Activated CD8-positive, alpha-beta memory T cell treated with anti-CD3 and anti-CD28 coated beads, Interleukin-2, amount 10 ng/mL, durations not matched to agents 7 days and 5 days (primary cell): ENCODE data around the gene RBBP4. TPM values are rescaled to one million over a fixed set of nuclear protein-coding genes. Genes with fewer than 3 reads are reported as not detected.

Experiments
- ATAC-seq: fragments of 150-1000 bp; cut with Tn5 transposase; one replicate; pipeline ENCODE4 v1.10.0; 2021; ENCODE audit warnings: moderate library complexity
- CTCF ChIA-PET: fragments of 350-600 bp; sonication (Branson Sonifier 250); formaldehyde crosslinking; loops from one replicate; lab custom pipeline; 2021; ENCODE audit warnings: antibody characterized with exemption; lab: Charles Lee
- DNase-seq: peaks from one replicate; pipeline ENCODE4 v3.0.0-alpha.2; 2020
- H3K27ac Mint-ChIP-seq: one replicate; pipeline ENCODE4 v1.8.0; 2021; ENCODE audit warnings: mild to moderate bottlenecking, mixed read lengths
- H3K27me3 Mint-ChIP-seq: one replicate; pipeline ENCODE4 v1.8.0; 2021; ENCODE audit warnings: mixed read lengths
- H3K36me3 Mint-ChIP-seq: one replicate; pipeline ENCODE4 v1.8.0; 2021; ENCODE audit warnings: mild to moderate bottlenecking, mixed read lengths
- H3K4me1 Mint-ChIP-seq: one replicate; pipeline ENCODE4 v1.8.0; 2021; ENCODE audit warnings: mixed read lengths
- H3K4me3 Mint-ChIP-seq: one replicate; pipeline ENCODE4 v1.8.0; 2021; ENCODE audit warnings: mild to moderate bottlenecking, moderate library complexity, mixed read lengths
- H3K9me3 Mint-ChIP-seq: one replicate; pipeline ENCODE4 v1.8.0; 2022; ENCODE audit warnings: low read depth, mixed read lengths
- total RNA-seq, 2 experiments: library from RNA; stranded (reverse); gene quantifications; one replicate each; pipeline ENCODE4 v1.2.3, GENCODE V29; 2021

RBBP4 gene
- total RNA-seq: 100 to 1,000 TPM; 284 to 336 TPM

DNA sequence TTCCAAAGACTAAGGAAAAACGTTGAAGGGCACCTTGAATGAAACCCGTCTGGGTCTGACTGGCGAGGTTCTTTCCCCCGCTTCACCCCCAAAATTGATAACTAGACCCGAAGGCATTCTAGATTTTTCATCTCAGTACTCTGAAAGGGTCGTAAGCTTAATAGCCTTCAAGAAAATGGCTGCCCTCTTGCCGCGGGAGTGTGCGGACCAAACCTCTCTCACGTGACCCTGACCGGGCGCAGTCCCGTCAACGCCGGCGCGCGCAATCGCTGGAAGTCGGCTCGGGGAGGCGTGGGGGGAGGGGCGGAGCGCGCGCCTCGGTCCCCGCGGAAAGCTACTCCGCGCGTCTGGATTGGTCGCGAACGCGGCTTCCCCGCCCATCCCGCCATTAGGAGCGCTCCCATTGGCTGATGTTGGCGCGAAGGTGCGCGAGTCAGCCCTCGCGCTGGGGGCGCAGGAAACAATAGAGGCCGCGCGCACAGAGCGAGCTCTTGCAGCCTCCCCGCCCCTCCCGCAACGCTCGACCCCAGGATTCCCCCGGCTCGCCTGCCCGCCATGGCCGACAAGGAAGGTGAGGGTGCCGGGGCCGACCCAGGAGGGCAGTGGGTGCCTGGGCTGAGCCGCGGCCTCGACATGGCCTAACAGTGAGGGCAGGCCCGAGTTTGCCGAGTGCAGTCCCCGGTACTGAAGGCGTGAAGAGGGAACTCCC is at the start of gene RBBP4:
Gene RBBP4, plus strand, starts transcription at position 457 of the 709 bp plus-strand sequence. Its CDS starts 99 bp downstream, at position 556.
- Mint-ChIP-seq H3K36me3 (peaks cover 47% of the 10 kb centered on the region), H3K4me1 (peaks cover 52% of the 10 kb centered on the region)

DNA sequence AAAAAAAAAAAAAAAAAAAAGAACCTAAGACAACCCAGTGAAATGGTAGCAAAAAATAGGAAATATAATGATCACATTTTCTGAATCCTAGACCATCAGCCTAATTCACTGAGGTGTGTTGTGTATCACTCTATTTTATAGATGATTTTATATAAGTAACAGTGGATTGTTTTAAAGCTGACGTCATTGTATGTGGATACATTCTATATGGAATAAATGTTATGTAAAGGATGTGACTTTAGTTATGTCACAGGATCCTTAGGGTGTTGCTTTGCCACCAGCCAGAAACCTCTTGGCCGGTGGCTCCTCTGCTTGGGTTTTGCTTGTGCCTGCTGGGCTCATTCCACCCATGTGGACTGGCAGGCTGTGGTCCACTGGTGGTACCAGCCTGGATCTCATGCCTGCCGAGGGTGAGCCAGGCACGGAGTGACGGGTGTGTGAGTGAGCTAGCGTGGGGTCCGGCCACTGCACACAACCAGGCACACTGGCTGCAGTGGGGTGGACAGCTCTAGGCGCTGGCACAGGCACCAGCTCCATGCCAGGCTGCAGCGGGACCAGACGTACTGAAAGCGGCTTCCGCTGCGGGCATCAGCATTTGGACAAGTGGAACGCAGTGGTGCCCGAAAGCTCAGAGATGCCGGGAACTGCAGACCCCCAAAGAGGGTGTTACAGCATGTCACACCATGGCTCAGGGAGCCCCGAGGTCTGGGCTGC is 45.1 kb upstream of the RBBP4 start:
- Mint-ChIP-seq H3K4me1 (no peaks in the 10 kb centered on the region), H3K27ac (no peak overlapping the region), H3K36me3 (no peaks in the 10 kb centered on the region), H3K27me3 (no peaks in the 10 kb centered on the region), H3K9me3 (no peaks in the 10 kb centered on the region), H3K4me3 (no peak overlapping the region)
- CTCF ChIA-PET: no interaction called here
- ATAC-seq (no peak), DNase-seq (no peak)

More for the DNA sequence above, at the start of gene RBBP4:
- CTCF ChIA-PET: interaction anchor here (0.8 to 2.5 kb wide), 4 partner anchors 13 to 133 kb away, joined by 4 to 14 read pairs (median 4); no protein-coding TSS in a partner anchor
- peak within 1 kb of the TSS; percentile 99 for H3K27ac Mint-ChIP-seq
- peak within 1 kb of the TSS; percentile 90 for H3K4me3 Mint-ChIP-seq
- no peaks in the 10 kb centered on the region for H3K27me3 Mint-ChIP-seq
- ATAC-seq: peak; percentile 91
- DNase-seq: peak; percentile 99
- no peaks in the 10 kb centered on the region for H3K9me3 Mint-ChIP-seq

DNA sequence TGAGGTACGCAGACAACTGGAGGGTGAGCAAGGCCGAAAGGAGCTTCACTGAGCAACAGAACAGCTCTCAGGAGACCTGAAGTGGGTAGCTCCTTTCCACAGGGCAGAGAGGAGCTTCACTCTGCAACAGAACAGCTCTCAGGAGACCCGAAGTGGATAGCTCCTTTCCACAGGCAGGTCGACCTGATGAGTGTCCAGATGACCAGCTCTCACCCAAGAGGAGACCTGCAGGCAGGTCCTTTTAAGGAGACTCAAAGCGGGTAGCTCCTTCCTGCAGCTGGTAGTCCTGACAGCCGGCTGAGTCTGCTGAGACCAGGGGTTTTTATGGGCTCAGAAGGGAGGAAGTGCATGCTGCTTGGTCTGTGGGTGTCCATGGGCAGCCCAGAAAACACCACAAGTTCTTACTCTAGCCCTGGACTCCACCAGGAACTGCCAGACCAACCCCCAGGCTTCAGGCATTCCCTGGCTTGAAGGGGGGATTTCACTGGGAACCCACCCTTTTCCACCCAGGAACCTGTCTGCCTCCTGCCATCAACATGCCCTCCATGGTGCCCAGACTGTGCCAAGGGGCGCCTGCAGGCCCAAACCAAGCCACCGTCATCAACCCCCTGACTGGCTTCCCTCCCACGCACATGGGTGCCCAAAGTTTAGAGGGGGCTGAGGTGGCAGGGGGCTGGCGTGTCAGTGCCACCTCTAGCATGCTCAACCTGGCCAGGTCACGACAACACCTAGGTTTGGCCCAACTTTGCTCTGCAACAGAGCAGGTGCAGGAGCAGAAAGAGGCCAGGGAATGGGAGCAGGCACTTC is 44.2 kb upstream of the RBBP4 start:
- Mint-ChIP-seq H3K27me3 (no peaks in the 10 kb centered on the region), H3K9me3 (no peaks in the 10 kb centered on the region), H3K4me1 (no peaks in the 10 kb centered on the region), H3K27ac (no peak overlapping the region), H3K4me3 (no peak overlapping the region), H3K36me3 (no peaks in the 10 kb centered on the region)
- CTCF ChIA-PET: interaction anchor here (0.6 kb wide), 1 partner anchor 143 kb away, joined by 6 read pairs; no protein-coding TSS in a partner anchor
- ATAC-seq (no peak), DNase-seq (no peak)

DNA sequence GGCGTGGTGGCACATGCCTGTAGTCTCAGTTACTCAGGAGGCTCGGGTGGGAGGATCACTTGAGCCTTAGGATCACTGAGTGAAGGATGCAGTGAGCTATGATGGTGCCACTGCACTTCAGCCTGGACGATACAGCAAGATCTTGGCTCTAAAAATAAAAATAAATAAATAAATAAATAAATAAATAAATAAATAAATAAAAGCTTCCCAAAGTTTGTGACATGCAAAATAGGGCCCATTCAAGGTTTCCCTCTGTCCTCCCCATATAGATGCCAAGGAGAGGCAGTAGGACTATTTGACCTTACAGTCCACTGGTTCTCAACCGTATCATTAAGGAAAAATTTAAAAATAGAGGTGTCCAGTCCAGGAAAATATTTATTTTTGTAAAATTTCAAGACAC is 41.8 kb upstream of the RBBP4 start:
- peaks cover 7% of the 10 kb centered on the region for H3K4me1 Mint-ChIP-seq
- H3K27me3 Mint-ChIP-seq: peaks cover 3% of the 10 kb centered on the region
- no peak overlapping the region for H3K4me3 Mint-ChIP-seq
- no peaks in the 10 kb centered on the region for H3K9me3 Mint-ChIP-seq
- DNase-seq (no peak), ATAC-seq (no peak)
- CTCF ChIA-PET: interaction anchor here (0.8 to 1.4 kb wide), 3 partner anchors 10 to 103 kb away, joined by 4 read pairs; no protein-coding TSS in a partner anchor
- no peak overlapping the region for H3K27ac Mint-ChIP-seq
- no peaks in the 10 kb centered on the region for H3K36me3 Mint-ChIP-seq

DNA sequence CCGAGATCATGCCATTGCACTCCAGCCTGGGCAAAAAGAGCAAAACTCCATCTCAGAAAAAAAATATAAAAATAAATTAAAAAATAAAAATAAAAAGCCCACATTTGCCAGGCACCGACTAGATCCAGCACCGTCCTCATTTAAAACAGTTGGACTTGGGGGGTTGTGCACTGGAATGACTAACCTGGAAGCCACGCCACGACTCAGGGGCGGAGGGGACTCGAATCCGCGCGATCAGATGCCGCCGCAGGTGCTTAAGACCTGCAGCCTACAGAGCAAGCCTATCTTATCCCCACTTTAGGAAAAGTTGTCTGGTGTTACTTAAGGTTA is 39.2 kb upstream of the RBBP4 start:
- H3K27ac Mint-ChIP-seq: no peak overlapping the region
- ATAC-seq: no peak
- no peaks in the 10 kb centered on the region for H3K9me3 Mint-ChIP-seq
- peaks cover 7% of the 10 kb centered on the region for H3K4me1 Mint-ChIP-seq
- H3K4me3 Mint-ChIP-seq: peak overlapping the region; percentile 66
- H3K27me3 Mint-ChIP-seq: peaks cover 3% of the 10 kb centered on the region
- CTCF ChIA-PET: no interaction called here
- H3K36me3 Mint-ChIP-seq: peaks cover under 1% of the 10 kb centered on the region
- no peak for DNase-seq

DNA sequence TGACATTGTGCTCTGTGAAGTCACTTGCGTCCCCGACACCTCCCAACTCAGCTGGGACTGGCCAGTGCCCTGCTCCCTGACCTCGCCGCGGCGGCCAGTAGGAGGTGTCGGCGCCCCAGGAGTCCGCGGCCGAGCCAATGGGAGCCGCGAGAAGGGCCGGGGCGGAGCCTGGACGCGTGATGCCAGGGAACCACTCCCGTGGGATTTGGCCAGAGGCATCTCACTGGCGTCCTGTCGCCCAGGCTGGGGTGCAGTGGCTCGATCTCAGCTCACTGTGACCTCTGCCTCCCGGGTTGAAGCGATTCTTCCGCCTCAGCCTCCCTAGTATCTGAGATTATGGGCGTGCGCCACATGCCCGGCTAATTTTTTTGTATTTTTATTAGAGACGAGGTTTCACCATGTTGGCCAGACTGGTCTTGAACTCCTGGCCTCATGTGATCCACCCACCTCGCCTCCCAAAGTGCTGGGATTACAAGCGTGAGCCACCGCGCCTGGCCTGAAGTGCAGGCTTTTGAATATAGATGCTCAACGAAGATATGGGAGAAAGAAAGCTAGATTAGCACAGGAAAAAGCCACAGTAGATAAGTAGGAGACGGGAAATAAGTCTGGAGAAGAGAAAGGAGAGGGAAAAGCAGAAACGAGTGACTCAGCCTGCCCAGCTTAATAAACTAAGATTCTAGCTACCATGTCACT is 38.7 kb upstream of the RBBP4 start:
- CTCF ChIA-PET: no interaction called here
- DNase-seq (peak; percentile 64), ATAC-seq (peak; percentile 97)
- peak overlapping the region; percentile 66 for H3K4me3 Mint-ChIP-seq
- H3K4me1 Mint-ChIP-seq: peaks cover 7% of the 10 kb centered on the region
- peaks cover 3% of the 10 kb centered on the region for H3K27me3 Mint-ChIP-seq
- H3K36me3 Mint-ChIP-seq: peaks cover 4% of the 10 kb centered on the region
- H3K27ac Mint-ChIP-seq: no peak overlapping the region
- no peaks in the 10 kb centered on the region for H3K9me3 Mint-ChIP-seq

DNA sequence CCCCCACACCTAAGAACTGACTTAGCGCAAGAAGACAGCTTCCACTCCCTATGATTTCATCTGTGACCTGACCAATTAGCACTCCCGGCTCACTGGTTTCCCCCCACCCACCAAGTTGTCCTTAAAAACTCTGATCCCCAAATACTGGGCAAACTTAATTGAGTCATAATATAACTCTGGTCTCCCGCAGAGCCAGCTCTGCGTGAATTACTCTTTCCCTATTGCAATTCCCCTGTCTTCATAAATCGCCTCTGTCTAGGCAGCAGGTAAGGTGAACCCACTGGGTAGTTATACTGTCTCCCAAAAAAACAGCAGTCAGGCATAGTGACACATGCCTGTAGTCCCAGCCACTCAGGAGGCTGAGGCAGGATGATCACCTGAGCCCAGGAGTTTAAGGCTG is 37.5 kb upstream of the RBBP4 start:
- H3K4me3 Mint-ChIP-seq: no peak overlapping the region
- CTCF ChIA-PET: interaction anchor here (0.6 kb wide), 1 partner anchor 736 kb away, joined by 3 read pairs; no protein-coding TSS in a partner anchor
- DNase-seq (no peak), ATAC-seq (no peak)
- peaks cover 4% of the 10 kb centered on the region for H3K36me3 Mint-ChIP-seq
- H3K27ac Mint-ChIP-seq: no peak overlapping the region
- H3K9me3 Mint-ChIP-seq: no peaks in the 10 kb centered on the region
- H3K4me1 Mint-ChIP-seq: peaks cover 7% of the 10 kb centered on the region
- H3K27me3 Mint-ChIP-seq: peaks cover 3% of the 10 kb centered on the region

DNA sequence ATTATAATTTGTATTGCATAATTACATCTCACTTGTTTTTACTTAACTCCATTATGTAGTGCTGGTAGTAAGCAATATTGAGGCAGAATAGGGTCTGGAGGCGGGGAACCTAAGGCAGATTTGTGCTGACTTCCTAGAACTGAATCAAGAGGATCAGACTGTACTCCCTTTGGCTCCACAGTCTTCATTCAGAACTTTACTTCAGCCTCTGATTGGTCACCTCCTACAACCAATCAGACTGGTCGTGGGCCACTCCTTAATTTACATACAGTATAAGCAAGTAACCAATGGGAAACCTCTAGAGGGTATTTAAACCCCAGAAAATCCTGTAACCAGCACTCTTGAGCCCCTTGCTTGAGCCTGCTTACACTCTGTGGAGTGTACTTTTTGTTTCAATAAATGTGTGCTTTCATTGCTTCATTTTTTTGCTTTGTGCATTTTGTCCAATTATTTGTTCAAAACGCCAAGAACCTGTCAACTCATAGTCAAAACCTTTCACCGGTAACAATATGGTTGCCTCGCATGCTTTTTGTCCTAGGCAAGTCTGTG is 32.3 kb upstream of the RBBP4 start:
- ATAC-seq (no peak), DNase-seq (no peak)
- Mint-ChIP-seq H3K4me1 (peaks cover 31% of the 10 kb centered on the region), H3K27ac (no peak overlapping the region), H3K4me3 (no peak overlapping the region), H3K27me3 (no peaks in the 10 kb centered on the region), H3K9me3 (no peaks in the 10 kb centered on the region), H3K36me3 (peaks cover 34% of the 10 kb centered on the region)
- CTCF ChIA-PET: interaction anchor here (1.1 kb wide), 1 partner anchor 10 kb away, joined by 4 read pairs; no protein-coding TSS in a partner anchor

DNA sequence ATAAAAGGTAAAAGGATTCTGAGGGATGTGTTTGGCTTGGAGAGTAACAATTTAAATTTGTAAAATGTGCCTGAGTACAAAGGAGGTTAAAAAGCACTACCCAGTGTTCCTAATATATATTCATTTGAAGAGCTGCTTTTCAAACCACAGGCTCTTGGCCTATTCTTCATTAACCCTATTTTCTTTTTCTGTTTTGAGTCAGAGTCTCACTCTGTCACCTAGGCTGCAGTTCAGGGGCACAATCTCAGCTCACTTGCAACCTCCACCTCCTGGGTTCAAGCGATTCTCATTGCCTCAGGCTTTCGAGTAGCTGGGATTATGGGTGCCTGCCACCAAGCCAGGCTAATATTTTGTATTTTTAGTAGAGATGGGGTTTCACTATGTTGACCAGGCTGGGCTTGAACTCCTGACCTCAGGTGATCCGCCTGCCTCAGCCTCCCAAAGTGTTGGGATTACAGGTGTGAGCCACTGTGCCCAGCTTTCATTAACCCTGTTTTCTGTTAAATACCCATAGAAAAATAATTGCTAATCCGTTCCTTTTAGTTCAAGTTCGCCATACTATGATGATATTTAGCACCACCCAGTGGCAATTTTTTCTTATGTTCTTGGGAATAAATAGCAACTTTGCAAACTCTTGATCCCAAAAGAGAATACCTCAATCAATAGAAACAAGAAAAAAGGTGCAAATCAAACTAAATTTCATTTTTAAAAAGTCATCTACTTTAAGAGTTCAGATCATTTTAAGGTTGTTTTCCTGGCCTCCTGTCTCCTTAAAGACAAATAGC is 31.1 kb upstream of the RBBP4 start:
- H3K27ac Mint-ChIP-seq: peak overlapping the region; percentile 12
- DNase-seq (peak; percentile 51), ATAC-seq (peak; percentile 71)
- no peaks in the 10 kb centered on the region for H3K9me3 Mint-ChIP-seq
- peaks cover 37% of the 10 kb centered on the region for H3K4me1 Mint-ChIP-seq
- H3K4me3 Mint-ChIP-seq: no peak overlapping the region
- peaks cover 40% of the 10 kb centered on the region for H3K36me3 Mint-ChIP-seq
- CTCF ChIA-PET: interaction anchor here (0.8 to 2.1 kb wide), 8 partner anchors 11 to 107 kb away, joined by 3 to 13 read pairs (median 4); no protein-coding TSS in a partner anchor
- H3K27me3 Mint-ChIP-seq: no peaks in the 10 kb centered on the region

DNA sequence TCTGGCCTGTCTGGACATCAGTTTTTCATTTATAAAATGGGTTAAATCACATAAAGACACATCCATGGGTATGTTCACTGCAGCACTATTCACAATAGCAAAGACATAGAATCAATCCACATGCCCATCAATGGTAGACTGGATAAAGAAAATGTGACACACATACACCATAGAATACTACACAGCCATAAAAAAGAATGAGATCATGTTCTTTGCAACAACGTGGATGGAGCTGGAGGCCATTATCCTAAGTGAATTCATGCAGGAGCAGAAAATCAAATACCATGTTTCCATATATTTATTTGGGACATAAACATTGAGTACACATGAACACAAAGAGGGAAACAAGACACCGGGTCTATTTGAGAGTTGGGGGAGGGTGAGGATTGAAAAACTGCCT is 28.8 kb upstream of the RBBP4 start:
- CTCF ChIA-PET: interaction anchor here (1.0 kb wide), 2 partner anchors 28 to 101 kb away, joined by 3 to 8 read pairs; no protein-coding TSS in a partner anchor
- H3K27ac Mint-ChIP-seq: no peak overlapping the region
- no peak for ATAC-seq
- no peak for DNase-seq
- no peak overlapping the region for H3K4me3 Mint-ChIP-seq
- H3K27me3 Mint-ChIP-seq: no peaks in the 10 kb centered on the region
- H3K4me1 Mint-ChIP-seq: peaks cover 47% of the 10 kb centered on the region
- H3K36me3 Mint-ChIP-seq: peaks cover 46% of the 10 kb centered on the region
- no peaks in the 10 kb centered on the region for H3K9me3 Mint-ChIP-seq

DNA sequence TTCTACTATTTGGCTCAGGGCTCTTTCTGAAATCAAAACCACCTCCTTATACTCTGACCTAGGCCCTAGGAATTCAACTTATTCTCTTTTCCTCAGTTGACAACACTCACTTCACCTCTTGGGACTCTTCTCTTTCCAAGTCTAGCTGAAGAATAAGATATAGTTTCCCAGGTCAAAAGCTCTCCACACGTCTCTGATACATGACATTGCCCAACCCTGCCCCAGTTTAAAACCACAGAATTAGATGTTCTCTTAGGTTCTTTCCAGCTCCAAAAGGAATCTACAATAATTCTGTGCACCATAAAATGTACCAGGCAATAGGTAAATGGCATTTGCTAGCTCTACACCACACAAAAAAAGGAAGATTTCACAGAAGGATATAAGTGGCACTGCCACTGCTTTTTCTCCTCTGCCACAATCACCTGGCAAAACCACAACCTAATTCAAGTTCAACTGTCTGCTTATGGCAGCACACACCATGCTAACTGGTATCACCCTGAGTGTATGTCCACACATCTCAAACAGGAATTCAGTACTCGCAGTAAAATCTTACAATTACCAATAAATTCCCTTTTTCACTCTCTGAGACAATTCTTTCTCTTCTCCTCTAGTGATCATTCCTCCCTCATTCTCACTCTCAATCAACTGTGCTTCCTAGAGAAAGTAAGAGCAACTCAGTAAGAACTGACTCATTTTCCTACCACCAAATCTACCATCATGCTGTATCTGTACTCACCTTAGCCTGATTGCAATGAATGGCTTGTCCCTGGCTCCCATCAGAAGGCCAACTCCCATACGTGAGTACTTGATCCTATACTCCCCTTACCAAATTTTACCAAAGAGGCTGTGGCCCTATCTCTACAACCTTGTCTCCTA is 28.0 kb upstream of the RBBP4 start:
- ATAC-seq (peak; percentile 58), DNase-seq (peak; percentile 41)
- Mint-ChIP-seq H3K4me1 (peaks cover 55% of the 10 kb centered on the region), H3K27ac (peak overlapping the region; percentile 27), H3K27me3 (no peaks in the 10 kb centered on the region), H3K9me3 (no peaks in the 10 kb centered on the region), H3K4me3 (no peak overlapping the region), H3K36me3 (peaks cover 52% of the 10 kb centered on the region)
- CTCF ChIA-PET: interaction anchor here (1.0 kb wide), 2 partner anchors 27 to 102 kb away, joined by 3 to 8 read pairs; no protein-coding TSS in a partner anchor
